ENCODE measurements around the gene ALG3.

Gene ALG3

DNA sequence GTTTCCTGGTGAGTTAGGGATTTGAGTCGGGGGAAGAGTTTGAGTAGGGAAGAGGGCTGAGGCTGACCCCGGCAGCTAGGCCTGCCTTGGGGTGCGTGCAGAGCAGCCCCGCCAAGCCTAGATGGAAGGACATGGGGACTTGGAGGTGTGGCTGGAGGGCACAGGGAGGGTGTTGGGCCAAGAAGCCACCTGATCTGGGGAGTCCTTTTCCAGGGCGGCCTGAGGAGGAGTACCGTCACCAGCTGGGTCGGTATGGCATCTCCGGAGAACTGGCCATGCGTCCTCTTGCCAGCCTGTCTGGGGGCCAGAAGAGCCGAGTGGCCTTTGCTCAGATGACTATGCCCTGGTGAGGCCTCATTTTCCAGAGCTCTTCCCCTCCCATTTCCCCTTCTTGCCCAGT is 55.9 kb downstream of the ALG3 start:
- DNase-seq (ENCODE audit: low spot score) = no peak
